Neutrophil (primary cell): Measurements from ENCODE around the gene LSP1.
A peak's percentile ranks its signal among the peaks of the same experiment; 100 is the strongest.

Experiments
- H3K27ac ChIP-seq: fragments of 200-600 bp; sonication (generic); 2 replicates; pipeline ENCODE4 v1.5.1; 2016; ENCODE audit warnings: mild to moderate bottlenecking, moderate library complexity
- H3K27me3 ChIP-seq: fragments of 200-600 bp; sonication (generic); 2 replicates; pipeline ENCODE4 v1.6.0; 2016; ENCODE audit warnings: mild to moderate bottlenecking
- H3K36me3 ChIP-seq: fragments of 200-600 bp; sonication (generic); 2 replicates; pipeline ENCODE4 v1.5.1; 2017
- H3K4me1 ChIP-seq, 2 experiments: fragments of 200-600 bp in 1 of 2; sonication (generic) in 1 of 2; 1 replicate in 1 of 2; 2 replicates in 1 of 2; pipeline versions ENCODE4 v1.5.1 to v1.6.1; 2013 to 2016; ENCODE audit warnings: low read depth in 1 of 2, low read length in 1 of 2, mild to moderate bottlenecking in 1 of 2, moderate library complexity in 1 of 2; ENCODE audit not compliant: control insufficient read depth in 1 of 2, insufficient read depth in 1 of 2
- H3K4me3 ChIP-seq, 2 experiments: fragments of 200-600 bp in 1 of 2; sonication (generic) in 1 of 2; 1 replicate in 1 of 2; 2 replicates in 1 of 2; pipeline ENCODE4 v1.5.1; 2013 to 2016; ENCODE audit warnings: low read depth in 1 of 2, low read length in 1 of 2, mild to moderate bottlenecking in 1 of 2, moderate library complexity in 1 of 2
- H3K9me3 ChIP-seq: fragments of 200-600 bp; sonication (generic); 2 replicates; pipeline ENCODE4 v1.5.1; 2016
- TF ChIP-seq, protein P1 (sequence below): fragments of 200-600 bp; sonication (generic); IDR thresholded peaks from 2 replicates; pipeline ENCODE4 v1.5.1; 2016; ENCODE audit warnings: antibody characterized with exemption

Gene LSP1

DNA sequence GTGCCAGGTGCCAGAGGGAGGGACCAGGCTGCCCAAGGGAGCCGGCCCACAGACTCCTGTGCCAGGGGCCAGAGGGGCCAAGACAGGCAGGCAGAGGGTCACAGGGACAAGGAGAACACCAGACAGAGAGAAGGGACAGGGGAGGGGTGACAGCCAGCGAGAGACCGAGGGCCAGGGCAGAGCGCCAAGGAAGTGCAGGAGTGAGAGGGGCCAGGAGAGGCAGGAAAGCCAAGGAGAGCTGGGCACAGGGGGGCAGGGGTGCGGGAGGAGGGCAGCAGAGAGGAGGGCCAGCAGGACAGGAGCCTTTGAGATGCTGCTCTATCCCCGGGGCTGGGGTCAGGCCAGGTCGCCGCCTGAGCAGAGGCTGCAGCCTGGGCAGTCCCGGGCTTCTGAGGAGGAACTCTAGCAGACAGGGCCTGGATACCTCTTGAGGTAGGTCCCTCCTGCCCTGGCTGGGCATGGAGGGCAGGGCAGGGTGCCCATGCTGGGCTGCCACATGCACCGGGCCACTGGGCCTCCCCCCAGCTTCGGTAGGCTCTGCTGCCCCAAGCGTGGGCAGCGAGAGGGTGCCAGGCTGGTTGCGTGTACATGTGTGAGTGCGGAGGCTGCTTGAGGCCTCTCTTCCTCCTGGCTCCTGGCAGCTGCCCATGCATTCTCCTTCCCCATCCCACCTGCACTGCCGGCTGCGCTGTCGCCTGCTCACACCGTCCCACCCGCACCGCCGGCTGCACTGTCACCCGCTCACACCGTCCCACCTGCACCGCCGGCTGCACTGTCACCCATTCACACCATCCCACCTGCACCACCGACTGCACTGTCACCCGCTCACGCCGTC lies 12.2 kb downstream of the LSP1 start:
- TF ChIP-seq, protein P1, sequence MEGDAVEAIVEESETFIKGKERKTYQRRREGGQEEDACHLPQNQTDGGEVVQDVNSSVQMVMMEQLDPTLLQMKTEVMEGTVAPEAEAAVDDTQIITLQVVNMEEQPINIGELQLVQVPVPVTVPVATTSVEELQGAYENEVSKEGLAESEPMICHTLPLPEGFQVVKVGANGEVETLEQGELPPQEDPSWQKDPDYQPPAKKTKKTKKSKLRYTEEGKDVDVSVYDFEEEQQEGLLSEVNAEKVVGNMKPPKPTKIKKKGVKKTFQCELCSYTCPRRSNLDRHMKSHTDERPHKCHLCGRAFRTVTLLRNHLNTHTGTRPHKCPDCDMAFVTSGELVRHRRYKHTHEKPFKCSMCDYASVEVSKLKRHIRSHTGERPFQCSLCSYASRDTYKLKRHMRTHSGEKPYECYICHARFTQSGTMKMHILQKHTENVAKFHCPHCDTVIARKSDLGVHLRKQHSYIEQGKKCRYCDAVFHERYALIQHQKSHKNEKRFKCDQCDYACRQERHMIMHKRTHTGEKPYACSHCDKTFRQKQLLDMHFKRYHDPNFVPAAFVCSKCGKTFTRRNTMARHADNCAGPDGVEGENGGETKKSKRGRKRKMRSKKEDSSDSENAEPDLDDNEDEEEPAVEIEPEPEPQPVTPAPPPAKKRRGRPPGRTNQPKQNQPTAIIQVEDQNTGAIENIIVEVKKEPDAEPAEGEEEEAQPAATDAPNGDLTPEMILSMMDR, result no peak
- H3K27ac ChIP-seq, result peak overlapping the region; percentile 79
- H3K4me3 ChIP-seq, result peak overlapping the region in 1 of 2 experiments; percentile 47
- H3K4me1 ChIP-seq, result peaks cover 31 to 98% of the 10 kb centered on the region in 2 experiments
- no peaks in the 10 kb centered on the region for H3K9me3 ChIP-seq
- H3K27me3 ChIP-seq, result no peaks in the 10 kb centered on the region
- peaks cover 96% of the 10 kb centered on the region for H3K36me3 ChIP-seq

DNA sequence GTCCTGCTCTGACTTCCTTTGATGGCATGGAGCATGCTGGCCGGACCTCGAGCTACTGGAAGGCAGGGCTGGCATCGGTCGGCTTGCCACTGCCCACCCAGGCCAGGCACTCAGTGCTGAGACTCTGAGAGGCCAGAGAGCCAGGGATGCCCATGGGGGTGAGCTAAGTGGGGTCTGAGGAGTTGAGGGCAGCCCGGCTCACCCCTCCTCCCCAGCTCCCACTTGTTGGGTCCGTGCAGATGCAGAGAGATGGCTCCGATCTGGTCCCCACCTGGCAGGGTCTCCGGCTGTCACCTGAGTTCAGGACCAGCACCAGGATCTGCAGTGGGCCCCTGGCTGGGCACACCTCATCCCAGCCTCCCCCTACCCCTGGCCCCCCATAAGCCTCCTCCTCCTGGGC lies 13.3 kb downstream of the LSP1 start:
- peaks cover 26 to 98% of the 10 kb centered on the region in 2 experiments for H3K4me1 ChIP-seq
- peak overlapping the region; percentile 28 for H3K27ac ChIP-seq
- H3K9me3 ChIP-seq, result no peaks in the 10 kb centered on the region
- TF ChIP-seq, protein P1, result no peak
- H3K4me3 ChIP-seq, result no peak overlapping the region
- H3K27me3 ChIP-seq, result no peaks in the 10 kb centered on the region
- H3K36me3 ChIP-seq, result peaks cover 98% of the 10 kb centered on the region

DNA sequence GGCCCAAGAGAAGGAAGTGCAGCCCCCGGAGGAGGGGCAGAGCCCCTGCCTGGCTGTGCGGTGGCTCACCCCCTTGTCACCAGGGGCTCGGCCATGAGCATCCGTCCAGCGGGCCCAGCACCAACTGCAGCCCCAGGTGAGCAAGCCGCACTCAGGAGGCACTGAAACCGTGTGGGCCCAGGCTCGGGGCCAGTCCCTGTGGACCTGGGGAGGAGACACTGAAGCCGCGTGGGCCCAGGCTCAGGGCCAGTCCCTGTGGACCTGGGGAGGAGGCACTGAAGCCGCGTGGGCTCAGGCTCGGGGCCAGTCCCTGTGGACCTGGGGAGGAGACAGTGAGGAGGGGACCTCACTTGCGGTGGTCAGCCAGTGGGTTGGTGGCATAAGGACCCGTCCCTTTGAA lies 13.9 kb downstream of the LSP1 start:
- no peak overlapping the region for H3K4me3 ChIP-seq
- H3K9me3 ChIP-seq, result no peaks in the 10 kb centered on the region
- peaks cover 100% of the 10 kb centered on the region for H3K36me3 ChIP-seq
- H3K27me3 ChIP-seq, result no peaks in the 10 kb centered on the region
- H3K4me1 ChIP-seq, result peaks cover 25 to 98% of the 10 kb centered on the region in 2 experiments
- TF ChIP-seq, protein P1, result no peak
- peak overlapping the region; percentile 28 for H3K27ac ChIP-seq

DNA sequence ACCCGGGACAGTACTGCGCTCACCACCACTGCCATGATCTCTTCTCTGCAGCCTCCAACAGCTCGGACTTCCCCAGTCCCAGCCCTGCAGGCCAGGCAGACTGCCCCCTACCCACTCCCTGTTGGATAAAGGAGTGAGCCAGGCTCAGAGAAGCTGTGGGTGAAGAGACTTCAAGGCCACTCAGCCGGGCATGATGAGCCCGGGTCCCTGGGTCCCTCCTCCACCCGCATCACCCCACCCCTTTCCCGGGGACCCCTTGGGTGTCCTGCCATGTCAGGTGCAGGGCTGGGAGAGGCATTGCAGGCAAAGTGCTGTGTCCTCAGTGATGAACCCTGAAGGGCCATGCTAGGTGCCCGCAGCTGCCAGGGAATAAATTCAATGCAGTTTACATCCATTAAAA lies 14.5 kb downstream of the LSP1 start:
- Histone ChIP-seq H3K36me3 (peaks cover 97% of the 10 kb centered on the region), H3K4me3 (no peak overlapping the region), H3K27ac (no peak overlapping the region), H3K4me1 (peaks cover 19 to 98% of the 10 kb centered on the region in 2 experiments), H3K9me3 (no peaks in the 10 kb centered on the region), H3K27me3 (no peaks in the 10 kb centered on the region)
- TF ChIP-seq, protein P1, result no peak

DNA sequence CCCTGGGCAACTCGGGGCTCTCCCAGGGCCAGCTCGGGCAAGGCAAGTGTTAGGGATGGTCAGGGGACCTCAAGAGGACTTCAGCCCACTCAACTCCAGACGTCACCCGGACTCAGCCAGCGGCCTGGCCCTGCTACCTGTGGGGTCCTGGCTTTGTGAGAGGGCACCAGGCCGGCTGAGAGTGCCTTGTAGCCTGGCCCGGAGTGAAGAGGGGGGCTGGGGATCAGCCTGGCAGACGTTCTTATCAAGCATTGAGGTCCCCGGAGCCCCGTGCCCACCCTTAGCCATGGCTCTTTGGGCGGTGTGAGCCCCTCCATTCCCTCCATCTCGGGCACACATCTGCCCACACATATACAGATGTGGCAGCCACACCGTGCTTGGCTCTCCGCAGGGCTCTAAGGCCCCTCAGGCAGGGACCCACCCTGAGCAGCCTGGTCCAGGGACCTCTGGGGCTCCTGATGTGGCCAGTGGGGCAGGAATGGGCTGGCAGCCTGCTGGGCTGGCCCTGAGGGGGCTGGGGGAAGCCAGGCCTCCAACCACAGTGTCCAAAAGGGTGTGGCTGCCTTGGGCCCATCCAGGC lies 15.3 kb downstream of the LSP1 start:
- Histone ChIP-seq H3K27ac (peak overlapping the region; percentile 45), H3K4me1 (peaks cover 11 to 98% of the 10 kb centered on the region in 2 experiments), H3K27me3 (no peaks in the 10 kb centered on the region), H3K36me3 (peaks cover 97% of the 10 kb centered on the region), H3K4me3 (no peak overlapping the region), H3K9me3 (no peaks in the 10 kb centered on the region)
- TF ChIP-seq, protein P1, result no peak
